Upper lobe of right lung (tissue), 1 donor: ENCODE data around the gene LNPEP. TPM values are rescaled to one million over a fixed set of nuclear protein-coding genes. Genes with fewer than 3 reads are reported as not detected.
A peak's percentile ranks its signal among the peaks of the same experiment; 100 is the strongest.

ENCODE experiments used
- ATAC-seq: fragments of 200-7000 bp; cut with Tn5 transposase; one replicate; pipeline ENCODE4 v1.9.1; 2020; ENCODE audit warnings: mild to moderate bottlenecking, moderate library complexity
- DNase-seq: peaks from one replicate; pipeline ENCODE4 v3.0.0-alpha.2; 2020
- H3K27ac ChIP-seq: fragments of 200-600 bp; one replicate; pipeline ENCODE4 v1.8.0; 2022
- H3K27me3 ChIP-seq: fragments of 200-600 bp; one replicate; pipeline ENCODE4 v1.8.0; 2022; ENCODE audit warnings: mild to moderate bottlenecking
- H3K36me3 ChIP-seq: fragments of 200-600 bp; one replicate; pipeline ENCODE4 v1.8.0; 2022
- H3K4me1 ChIP-seq: fragments of 200-600 bp; one replicate; pipeline ENCODE4 v1.8.0; 2022
- H3K4me3 ChIP-seq: fragments of 200-600 bp; one replicate; pipeline ENCODE4 v1.8.0; 2022; ENCODE audit warnings: mild to moderate bottlenecking
- H3K9me3 ChIP-seq: fragments of 200-600 bp; one replicate; pipeline ENCODE4 v1.8.0; 2022
- intact Hi-C: fragments of 100-400 bp; cut with DNase I; formaldehyde crosslinking; loops from one replicate; pipeline ENCODE4 v1.11.0; 2022
- total RNA-seq: library from RNA; stranded (reverse); fragmentation: NEBNext Ultra II Directional; extraction: Animal tissue kit (Norgen Biotek cat#: 25700); gene quantifications from one replicate; pipeline ENCODE4 v1.2.1, GENCODE V29; 2021
- TF ChIP-seq, protein P1 (sequence below): fragments of 200-600 bp; IDR thresholded peaks from one replicate; pipeline ENCODE4 v1.8.0; 2022; ENCODE audit warnings: antibody characterized with exemption
- donor health status: DM: no; HTN: yes; CAD: no; lungs with severe emphysema.

LNPEP gene
- total RNA-seq, 1 donor from 2014 or later = 50.6 TPM

DNA sequence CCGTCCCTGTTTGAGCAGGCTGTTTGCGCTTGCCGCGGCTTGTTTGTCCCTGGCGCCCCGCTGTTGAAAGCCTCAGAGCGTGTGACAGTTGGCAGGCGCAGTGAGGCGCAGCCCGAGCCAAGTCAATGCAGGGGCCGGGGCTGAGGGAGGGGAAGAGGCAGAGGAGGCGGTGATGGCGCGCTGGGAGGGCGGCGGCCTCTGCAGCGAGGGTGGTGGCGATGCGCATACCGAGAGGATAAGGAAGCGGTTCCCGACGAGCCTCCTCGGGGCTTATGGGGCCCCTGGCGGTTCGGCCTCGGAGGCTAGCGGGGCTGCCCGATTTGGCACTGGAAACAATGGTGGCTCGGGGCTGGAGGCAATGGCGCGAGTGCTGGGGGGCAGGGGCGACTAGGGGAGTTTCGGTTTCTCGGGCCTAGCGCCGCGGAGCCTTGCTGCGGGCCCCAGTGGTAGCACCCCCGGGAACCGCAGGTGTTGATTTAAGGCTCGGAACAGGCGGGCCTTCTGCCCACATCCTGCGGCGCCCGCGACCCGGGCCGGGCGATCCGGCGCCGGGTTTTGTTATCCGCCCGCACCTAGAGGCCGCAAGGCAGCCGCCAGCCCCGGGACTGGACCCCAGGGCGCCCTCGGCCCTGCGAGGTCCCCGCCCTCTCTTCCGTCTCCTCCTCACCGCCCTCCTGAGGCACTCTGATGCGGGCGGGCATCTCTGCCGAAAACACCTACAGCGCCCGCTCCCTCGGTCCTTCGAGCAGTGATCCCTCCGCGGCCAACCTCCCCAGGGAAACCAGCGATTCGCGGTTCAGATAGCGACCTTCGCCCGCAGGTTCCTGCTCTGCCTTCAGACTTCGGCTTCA is 947 bp upstream of the LNPEP start:
- Histone ChIP-seq H3K36me3 (no peaks in the 10 kb centered on the region), H3K27ac (peak overlapping the region; percentile 98), H3K9me3 (no peaks in the 10 kb centered on the region), H3K4me3 (peak overlapping the region; percentile 96), H3K4me1 (peaks cover 40% of the 10 kb centered on the region), H3K27me3 (no peaks in the 10 kb centered on the region)
- TF ChIP-seq, protein P1, sequence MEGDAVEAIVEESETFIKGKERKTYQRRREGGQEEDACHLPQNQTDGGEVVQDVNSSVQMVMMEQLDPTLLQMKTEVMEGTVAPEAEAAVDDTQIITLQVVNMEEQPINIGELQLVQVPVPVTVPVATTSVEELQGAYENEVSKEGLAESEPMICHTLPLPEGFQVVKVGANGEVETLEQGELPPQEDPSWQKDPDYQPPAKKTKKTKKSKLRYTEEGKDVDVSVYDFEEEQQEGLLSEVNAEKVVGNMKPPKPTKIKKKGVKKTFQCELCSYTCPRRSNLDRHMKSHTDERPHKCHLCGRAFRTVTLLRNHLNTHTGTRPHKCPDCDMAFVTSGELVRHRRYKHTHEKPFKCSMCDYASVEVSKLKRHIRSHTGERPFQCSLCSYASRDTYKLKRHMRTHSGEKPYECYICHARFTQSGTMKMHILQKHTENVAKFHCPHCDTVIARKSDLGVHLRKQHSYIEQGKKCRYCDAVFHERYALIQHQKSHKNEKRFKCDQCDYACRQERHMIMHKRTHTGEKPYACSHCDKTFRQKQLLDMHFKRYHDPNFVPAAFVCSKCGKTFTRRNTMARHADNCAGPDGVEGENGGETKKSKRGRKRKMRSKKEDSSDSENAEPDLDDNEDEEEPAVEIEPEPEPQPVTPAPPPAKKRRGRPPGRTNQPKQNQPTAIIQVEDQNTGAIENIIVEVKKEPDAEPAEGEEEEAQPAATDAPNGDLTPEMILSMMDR = no peak
- peak; percentile 96 for DNase-seq
- intact Hi-C loops = no loop called here
- ATAC-seq = peak; percentile 90

DNA sequence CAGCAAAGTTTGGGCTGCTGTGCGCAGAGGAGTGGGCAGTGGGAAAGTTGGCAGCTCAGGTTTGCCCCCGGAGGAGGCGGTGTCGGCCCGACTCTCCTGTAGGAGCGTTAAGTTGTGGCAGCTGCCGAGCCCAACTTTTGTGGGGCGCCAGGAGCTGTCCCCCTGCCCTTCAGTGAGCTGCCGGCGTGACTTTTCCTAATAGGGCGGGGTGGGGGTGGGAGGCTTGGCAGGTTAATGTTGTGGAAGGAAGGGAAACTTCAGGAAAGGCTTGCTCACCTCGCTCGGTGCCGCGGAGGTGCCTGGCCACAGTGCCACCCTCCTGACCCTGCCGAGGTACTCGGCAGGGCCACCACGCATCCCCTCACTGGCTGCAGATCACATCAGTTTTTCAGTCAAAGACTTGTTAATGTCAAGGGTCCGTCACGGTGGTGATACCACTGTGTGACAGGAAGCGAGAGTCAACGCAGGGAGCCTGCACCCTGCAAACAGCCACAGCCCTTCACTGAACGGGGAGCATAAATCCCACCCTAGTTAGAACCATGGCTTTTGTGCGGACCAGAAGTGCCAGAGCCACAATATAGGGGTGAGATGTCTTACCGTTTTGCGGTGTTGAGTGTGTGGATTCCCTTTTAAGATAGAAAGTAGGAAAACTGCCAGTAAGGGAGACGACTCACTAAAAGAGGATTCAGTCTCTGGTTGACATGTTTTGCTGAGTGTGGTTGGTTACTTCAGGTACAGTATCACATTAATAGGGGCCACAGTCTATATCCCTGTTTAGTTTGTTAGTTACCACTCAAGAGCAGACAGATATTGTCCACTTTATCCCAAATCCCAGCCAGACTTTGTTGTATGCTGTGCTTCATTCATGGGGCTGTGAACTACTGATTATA is 796 bp downstream of the LNPEP start:
- peaks cover 40% of the 10 kb centered on the region for H3K4me1 ChIP-seq

DNA sequence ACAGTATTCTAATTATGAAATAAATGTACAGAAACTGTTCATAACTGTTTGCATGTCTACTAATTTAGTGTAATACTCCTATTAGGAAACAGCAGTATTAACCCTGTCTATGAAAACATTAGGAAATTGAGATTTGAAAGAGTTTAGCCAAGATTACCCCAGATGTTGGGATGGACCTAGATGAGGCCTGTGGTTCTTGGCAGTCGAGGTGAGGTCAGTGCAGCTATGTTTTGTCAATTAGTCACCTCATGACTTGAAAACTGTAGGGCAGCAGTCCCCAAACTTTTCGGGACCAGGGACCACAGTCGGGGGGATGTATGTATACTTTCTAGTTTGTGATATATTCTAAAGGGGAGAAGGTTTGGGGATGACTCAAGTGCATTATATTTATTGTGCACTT is 4.7 kb downstream of the LNPEP start:
- Histone ChIP-seq H3K9me3 (no peaks in the 10 kb centered on the region), H3K4me1 (peaks cover 17% of the 10 kb centered on the region), H3K27ac (no peak overlapping the region), H3K4me3 (no peak overlapping the region), H3K36me3 (no peaks in the 10 kb centered on the region), H3K27me3 (no peaks in the 10 kb centered on the region)
- intact Hi-C loops = no loop called here
- no peak for DNase-seq
- ATAC-seq = no peak
- TF ChIP-seq, protein P1 = no peak

More for the DNA sequence above, 796 bp downstream of the LNPEP start:
- H3K27ac ChIP-seq = peak overlapping the region; percentile 98
- DNase-seq (peak; percentile 72), ATAC-seq (peak; percentile 0)
- H3K27me3 ChIP-seq = no peaks in the 10 kb centered on the region
- no peaks in the 10 kb centered on the region for H3K9me3 ChIP-seq
- TF ChIP-seq, protein P1 = no peak
- no peaks in the 10 kb centered on the region for H3K36me3 ChIP-seq
- peak overlapping the region; percentile 96 for H3K4me3 ChIP-seq
- intact Hi-C loops = no loop called here

DNA sequence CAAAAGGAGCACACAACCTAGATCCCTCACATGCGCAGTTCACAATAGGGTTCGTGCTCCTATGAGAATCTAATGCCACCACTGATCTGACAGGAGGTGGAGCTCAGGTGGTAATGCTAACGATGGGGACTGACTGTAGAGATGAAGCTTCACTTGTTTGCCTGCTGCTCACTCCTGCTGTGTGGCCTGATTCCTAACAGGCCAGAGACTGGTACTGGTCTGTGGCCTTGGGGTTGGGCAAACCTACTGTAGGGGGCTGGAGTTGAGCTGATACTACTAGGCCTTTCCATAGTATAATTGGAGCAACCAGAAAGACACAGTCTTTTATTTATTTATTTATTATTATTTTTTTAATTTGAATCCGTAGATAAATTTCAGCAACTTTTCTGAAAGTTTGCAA is 5.3 kb downstream of the LNPEP start:
- Histone ChIP-seq H3K27me3 (no peaks in the 10 kb centered on the region), H3K27ac (no peak overlapping the region), H3K36me3 (no peaks in the 10 kb centered on the region), H3K4me1 (peaks cover 17% of the 10 kb centered on the region), H3K4me3 (no peak overlapping the region), H3K9me3 (no peaks in the 10 kb centered on the region)
- ATAC-seq (no peak), DNase-seq (no peak)
- TF ChIP-seq, protein P1 = no peak
- intact Hi-C loops = no loop called here

DNA sequence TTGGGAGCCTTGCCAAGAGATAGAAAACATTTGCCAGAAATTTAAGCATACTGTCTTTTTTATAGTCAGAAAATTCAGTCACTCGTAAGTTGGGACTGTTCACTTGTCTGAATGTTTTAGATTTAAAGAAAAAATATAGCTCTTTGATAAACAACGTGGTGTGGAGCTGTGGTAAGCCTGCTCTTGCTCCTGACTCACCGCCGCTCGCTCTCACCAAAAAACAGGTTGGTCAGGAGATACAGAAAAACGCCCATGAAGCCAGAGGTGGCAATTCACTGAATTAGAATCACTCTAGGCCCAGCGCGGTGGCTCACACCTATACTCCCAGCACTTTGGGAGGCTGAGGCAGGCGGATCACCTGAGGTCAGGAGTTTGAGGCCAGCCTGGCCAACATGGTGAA is 6.2 kb downstream of the LNPEP start:
- Histone ChIP-seq H3K27me3 (no peaks in the 10 kb centered on the region), H3K9me3 (no peaks in the 10 kb centered on the region), H3K4me3 (no peak overlapping the region), H3K36me3 (no peaks in the 10 kb centered on the region), H3K4me1 (peaks cover 14% of the 10 kb centered on the region), H3K27ac (no peak overlapping the region)
- ATAC-seq = no peak
- TF ChIP-seq, protein P1 = no peak
- DNase-seq = no peak
- intact Hi-C loops = no loop called here
